ENCODE measurements around the gene BSN. TPM values are rescaled to one million over a fixed set of nuclear protein-coding genes. Genes with fewer than 3 reads are reported as not detected.

The BSN gene
- total RNA-seq, 1 donor from 2014 or later, result not detected

DNA sequence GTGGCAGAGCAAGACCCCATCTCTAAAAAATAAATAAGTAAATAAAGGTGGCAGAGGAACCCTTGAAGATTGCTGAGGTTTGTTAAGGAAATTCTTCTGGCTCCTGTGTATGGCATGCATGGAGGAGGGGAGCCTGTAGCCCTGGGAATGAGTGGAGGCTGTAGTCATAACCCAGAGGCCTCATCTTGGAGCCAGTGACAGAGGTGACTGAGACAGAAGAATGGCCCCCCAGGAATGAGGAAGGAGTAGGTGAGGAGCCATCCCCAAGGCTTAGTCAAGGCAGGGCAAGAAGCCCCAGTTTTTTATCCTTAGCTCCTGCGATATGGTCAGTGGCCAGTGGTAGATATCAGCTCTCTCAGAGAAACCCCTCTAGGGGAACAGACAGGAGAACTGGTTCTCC is 46.5 kb downstream of the BSN start:
- Histone ChIP-seq H3K27me3 (ENCODE audit: control insufficient read depth, insufficient read depth, low read length) (no peaks in the 10 kb centered on the region), H3K36me3 (ENCODE audit: control insufficient read depth, insufficient read depth, low read length) (no peaks in the 10 kb centered on the region), H3K4me3 (ENCODE audit: low read depth, low read length) (no peak overlapping the region)
- DNase-seq (ENCODE audit: low read depth) (peak; percentile 6), FAIRE-seq (no peak)
- TF ChIP-seq, protein P1, sequence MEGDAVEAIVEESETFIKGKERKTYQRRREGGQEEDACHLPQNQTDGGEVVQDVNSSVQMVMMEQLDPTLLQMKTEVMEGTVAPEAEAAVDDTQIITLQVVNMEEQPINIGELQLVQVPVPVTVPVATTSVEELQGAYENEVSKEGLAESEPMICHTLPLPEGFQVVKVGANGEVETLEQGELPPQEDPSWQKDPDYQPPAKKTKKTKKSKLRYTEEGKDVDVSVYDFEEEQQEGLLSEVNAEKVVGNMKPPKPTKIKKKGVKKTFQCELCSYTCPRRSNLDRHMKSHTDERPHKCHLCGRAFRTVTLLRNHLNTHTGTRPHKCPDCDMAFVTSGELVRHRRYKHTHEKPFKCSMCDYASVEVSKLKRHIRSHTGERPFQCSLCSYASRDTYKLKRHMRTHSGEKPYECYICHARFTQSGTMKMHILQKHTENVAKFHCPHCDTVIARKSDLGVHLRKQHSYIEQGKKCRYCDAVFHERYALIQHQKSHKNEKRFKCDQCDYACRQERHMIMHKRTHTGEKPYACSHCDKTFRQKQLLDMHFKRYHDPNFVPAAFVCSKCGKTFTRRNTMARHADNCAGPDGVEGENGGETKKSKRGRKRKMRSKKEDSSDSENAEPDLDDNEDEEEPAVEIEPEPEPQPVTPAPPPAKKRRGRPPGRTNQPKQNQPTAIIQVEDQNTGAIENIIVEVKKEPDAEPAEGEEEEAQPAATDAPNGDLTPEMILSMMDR (IDR thresholded peaks at IDR 0.05; ENCODE audit: insufficient read depth, low read length, severe bottlenecking), result no peak

DNA sequence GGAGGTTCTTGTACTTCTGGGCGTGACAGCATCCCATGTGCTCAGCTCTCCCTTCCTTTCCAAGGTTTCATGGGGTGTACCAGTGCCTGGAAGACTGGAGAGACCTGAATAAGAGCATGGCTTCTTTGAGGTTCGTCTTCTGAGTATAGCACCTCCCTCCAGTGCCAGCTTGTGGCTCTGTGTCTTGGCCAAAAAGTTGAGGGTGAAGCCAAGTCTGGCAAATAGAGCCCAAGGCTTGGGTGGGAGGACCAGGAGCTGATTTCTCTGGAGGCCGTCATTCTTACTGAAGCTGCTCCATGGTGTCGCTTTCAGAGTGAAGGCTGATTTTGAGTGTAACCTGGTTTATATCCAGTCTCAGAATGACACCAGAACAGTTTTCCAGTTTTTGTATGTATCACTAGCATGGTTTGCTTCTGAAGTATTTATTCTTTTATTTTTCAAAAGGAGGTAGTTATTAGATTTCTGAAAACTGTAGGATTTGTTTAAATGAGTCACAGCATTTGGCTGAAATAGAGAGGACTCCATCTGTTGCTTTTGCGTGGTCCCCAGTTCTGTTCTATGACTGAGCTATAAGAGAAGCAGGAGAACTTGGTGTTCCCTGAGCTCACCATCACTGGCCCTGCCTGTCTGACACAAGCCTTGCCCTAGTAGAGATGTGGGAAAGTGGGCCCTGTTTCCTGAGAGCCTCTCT is 47.2 kb downstream of the BSN start:
- no peak for DNase-seq (ENCODE audit: low read depth)
- FAIRE-seq, result no peak
- no peaks in the 10 kb centered on the region for H3K36me3 ChIP-seq (ENCODE audit: control insufficient read depth, insufficient read depth, low read length)
- TF ChIP-seq, protein P1 (IDR thresholded peaks at IDR 0.05; ENCODE audit: insufficient read depth, low read length, severe bottlenecking), result no peak
- H3K27me3 ChIP-seq (ENCODE audit: control insufficient read depth, insufficient read depth, low read length), result no peaks in the 10 kb centered on the region
- H3K4me3 ChIP-seq (ENCODE audit: low read depth, low read length), result no peak overlapping the region

DNA sequence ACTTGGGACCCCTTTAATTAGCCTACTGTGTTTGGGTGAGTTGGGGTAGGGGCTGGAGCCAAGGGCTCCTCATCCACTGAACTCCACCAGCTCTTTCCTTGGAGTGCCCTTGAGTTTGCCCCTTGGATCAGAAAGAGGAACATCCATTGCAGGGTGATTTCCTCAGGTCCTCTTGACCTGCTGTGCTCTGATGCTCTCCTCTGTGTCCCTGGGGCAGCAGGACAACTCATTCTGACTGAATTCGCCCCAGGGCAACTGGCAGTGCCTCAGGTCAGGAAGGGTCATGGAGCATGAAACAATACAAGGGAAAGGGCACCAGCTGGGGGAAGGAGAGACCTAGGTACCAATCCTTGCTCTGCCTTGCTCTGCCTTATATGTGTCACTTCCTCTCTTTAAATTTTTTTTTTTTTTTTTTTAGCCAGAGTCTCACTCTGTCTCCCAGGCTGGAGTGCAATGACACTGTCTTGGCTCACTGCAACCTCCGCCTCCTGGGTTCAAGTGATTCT is 47.8 kb downstream of the BSN start:
- TF ChIP-seq, protein P1 (IDR thresholded peaks at IDR 0.05; ENCODE audit: insufficient read depth, low read length, severe bottlenecking), result no peak
- peak; percentile 7 for DNase-seq (ENCODE audit: low read depth)
- H3K4me3 ChIP-seq (ENCODE audit: low read depth, low read length), result no peak overlapping the region
- no peaks in the 10 kb centered on the region for H3K27me3 ChIP-seq (ENCODE audit: control insufficient read depth, insufficient read depth, low read length)
- no peak for FAIRE-seq
- H3K36me3 ChIP-seq (ENCODE audit: control insufficient read depth, insufficient read depth, low read length), result no peaks in the 10 kb centered on the region

DNA sequence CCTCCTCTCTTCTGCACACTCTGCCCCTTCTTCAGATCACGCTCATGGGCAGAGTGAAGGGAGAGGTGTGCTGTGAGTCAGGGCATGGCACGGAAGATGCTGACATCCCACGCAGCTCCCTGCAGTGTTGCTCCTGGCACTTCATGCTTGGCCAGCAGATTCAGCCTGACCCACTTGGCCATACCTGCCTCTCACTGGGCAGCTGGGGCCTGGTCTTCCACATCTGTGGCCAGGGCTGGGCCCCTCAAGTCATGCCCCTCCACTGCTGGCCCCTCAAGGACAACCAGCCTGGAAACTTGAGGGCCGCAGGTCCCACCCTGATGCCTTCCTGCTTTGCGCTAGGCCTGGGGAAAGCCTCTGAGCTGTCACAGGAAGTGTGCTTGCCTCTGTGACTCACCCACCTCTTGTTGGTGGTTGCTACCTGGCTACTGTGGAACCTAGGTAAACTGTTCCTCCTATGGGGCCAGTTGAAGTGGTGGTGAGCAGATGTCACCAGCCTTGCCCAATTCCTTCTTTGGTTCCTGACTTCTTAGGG is 48.7 kb downstream of the BSN start:
- FAIRE-seq (peak; percentile 87), DNase-seq (ENCODE audit: low read depth) (peak; percentile 91)
- TF ChIP-seq, protein P1 (IDR thresholded peaks at IDR 0.05; ENCODE audit: insufficient read depth, low read length, severe bottlenecking), result no peak
- H3K36me3 ChIP-seq (ENCODE audit: control insufficient read depth, insufficient read depth, low read length), result no peaks in the 10 kb centered on the region
- no peak overlapping the region for H3K4me3 ChIP-seq (ENCODE audit: low read depth, low read length)
- no peaks in the 10 kb centered on the region for H3K27me3 ChIP-seq (ENCODE audit: control insufficient read depth, insufficient read depth, low read length)

DNA sequence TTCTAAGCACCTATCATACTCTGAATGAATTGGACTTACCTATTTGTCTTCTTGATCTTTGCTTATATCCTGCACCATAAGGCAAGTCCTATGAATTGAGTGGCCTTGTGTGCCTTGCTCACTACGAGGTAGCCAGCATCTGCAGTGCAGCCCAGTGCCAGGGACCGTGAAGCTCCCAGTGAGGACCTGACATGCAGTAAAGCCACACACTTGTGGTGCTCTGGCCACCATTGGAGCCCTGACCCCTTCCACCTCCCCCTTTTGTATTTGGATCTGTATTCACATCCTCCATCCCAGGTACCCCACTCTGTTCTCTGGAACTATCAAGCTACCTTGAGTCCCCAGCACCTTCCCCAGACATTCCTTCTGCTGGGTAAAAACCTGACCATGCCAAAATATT is 52.1 kb downstream of the BSN start:
- H3K36me3 ChIP-seq (ENCODE audit: control insufficient read depth, insufficient read depth, low read length), result no peaks in the 10 kb centered on the region
- TF ChIP-seq, protein P1 (IDR thresholded peaks at IDR 0.05; ENCODE audit: insufficient read depth, low read length, severe bottlenecking), result no peak
- DNase-seq (ENCODE audit: low read depth), result no peak
- H3K27me3 ChIP-seq (ENCODE audit: control insufficient read depth, insufficient read depth, low read length), result no peaks in the 10 kb centered on the region
- H3K4me3 ChIP-seq (ENCODE audit: low read depth, low read length), result no peak overlapping the region
- FAIRE-seq, result no peak
